SIG-M5 treated with dmso at 0.1 percent for 504 hours (cell line): ENCODE measurements around the gene MED6.

Source experiments
- DNase-seq: peaks from one replicate; lab custom pipeline; 2025; ENCODE audit not compliant: unreplicated experiment; lab: John Stamatoyannopoulos, UW

MED6 gene, protein sequence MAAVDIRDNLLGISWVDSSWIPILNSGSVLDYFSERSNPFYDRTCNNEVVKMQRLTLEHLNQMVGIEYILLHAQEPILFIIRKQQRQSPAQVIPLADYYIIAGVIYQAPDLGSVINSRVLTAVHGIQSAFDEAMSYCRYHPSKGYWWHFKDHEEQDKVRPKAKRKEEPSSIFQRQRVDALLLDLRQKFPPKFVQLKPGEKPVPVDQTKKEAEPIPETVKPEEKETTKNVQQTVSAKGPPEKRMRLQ

DNA sequence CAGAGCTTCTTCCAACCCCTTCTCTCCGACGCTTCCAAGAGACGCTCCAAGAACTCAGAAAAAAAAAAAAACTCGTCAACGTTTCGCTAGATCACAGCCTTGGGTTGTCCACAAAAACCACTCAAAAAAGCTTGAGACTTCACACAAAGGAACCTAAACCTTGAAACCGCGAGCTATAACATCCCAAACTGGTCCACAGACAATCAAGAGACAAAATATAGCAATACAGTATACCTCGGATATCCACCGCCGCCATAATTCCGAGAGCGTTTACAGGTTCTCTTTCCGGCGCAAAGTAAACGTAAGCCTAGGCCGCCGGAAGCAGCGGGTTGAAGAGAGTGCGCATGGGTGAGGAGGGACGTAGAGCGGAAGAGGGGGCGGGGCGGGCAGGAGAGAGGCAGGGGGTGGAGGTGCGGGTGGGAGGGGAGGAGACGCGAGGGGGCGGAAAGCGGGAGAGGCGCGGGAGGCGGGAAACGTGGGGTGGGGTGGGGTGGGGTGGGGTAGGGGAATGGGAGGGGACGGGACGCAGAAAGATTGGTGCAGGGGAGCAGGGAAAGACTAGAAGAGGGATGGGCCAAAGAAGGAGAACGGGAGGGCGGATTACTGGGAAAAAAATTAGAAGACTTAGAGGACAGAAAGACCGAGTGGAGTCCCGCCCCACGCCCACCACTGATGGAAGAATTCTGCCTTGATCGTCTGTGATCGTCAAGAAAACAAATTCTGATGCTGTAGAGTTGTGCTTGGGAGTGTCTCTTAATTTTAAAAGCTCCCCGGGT is at the start of gene MED6:
Gene MED6 (minus strand): TSS at position 274 of the 776 bp plus-strand sequence. CDS start 18 bp downstream, at position 256.
- peak; percentile 94 for DNase-seq

DNA sequence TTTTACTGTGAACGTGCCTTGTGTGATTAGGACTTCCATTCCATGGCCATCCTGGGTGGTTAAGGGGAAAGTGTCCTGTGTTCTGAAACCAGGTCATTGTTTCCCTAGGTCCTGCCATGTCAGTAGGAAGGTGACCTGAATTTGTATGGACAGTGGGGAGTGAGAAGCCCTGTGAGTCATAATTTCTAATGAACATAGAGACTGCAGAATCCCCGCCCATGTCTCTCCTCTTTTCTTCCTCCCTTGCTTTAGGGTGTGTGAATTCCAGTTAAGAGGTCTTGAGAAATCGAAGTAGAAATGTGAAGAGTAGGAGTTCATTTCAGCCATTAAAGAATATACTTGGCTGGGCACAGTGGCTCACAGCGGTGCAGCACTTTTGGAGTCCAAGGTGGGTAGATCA is 49.3 kb upstream of the MED6 start:
- DNase-seq: no peak

DNA sequence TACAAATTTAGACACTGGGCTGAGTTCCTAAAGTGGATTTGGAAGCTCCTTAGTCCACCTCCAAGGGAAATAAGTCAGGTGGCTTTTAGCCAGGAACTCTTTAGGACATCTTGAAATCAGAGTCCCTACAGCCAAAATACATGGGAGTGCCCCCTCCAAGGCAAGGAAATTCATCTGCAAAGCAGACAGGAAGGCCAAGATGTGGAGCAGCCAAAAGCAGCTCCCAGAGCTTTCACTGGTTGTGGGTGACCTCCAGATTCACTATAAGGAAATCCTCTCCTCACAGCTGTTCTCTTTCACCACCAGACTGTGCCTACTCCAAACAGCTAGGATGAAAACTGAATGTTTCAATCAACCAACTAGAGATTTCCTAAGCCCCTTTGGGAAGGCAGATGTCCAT is 47.9 kb upstream of the MED6 start:
- DNase-seq: no peak

DNA sequence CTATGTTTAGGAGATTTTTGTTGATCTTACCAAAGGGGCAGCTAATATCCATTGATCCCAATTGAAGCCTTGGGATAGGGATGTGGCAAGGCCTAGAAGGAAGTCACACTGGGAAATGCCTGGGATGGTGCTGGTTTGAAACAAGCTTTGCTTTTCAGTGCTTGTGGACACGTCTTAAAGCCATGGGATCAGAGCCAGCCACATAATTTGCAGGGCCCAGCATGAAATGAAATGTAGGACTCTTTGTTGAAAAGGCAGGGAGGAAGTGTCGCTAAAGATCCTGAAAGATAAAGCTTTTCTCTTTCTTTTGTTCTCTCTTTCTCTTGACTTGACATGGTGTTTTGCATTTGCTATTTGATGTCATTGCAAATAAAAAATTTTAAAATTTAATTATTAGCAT is 46.2 kb upstream of the MED6 start:
- DNase-seq: no peak

DNA sequence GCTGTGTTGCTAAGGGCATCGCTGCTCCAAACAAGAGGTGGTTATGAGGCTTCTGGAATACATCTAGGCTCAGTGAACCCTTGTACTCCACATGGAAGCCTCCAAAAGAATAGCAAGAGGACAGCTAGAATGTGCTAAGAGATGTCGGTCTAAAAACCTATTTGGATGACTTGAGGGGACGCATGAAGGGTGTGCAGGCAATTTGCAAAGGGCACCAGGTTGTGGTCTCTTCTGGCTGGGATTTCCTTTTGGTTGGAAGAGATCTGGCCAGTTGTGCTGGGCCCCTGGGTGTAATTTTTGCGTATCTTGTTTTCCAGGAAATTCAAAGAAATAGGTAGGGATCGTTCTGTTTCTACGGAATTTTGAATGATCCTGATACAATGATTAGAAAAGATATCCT is 45.4 kb upstream of the MED6 start:
- no peak for DNase-seq

DNA sequence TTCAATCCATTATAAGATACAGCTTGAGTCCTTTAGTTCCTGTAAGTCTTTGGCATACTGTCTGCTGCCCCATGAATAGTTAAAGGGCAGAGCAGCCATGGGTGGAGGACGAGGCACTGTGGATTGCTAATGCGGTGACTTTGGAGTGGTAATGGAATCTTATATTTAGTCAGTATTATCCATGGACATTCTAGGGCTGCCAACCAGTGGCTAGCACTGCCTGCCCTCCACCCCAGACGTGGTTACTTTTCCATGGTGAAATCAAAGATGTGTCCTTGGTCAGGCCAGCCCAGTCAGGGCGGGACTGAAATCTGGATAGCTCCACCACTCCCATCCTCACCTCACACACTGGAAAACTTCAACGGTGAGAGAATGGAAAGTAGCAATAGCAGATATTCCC is 43.5 kb upstream of the MED6 start:
- no peak for DNase-seq

DNA sequence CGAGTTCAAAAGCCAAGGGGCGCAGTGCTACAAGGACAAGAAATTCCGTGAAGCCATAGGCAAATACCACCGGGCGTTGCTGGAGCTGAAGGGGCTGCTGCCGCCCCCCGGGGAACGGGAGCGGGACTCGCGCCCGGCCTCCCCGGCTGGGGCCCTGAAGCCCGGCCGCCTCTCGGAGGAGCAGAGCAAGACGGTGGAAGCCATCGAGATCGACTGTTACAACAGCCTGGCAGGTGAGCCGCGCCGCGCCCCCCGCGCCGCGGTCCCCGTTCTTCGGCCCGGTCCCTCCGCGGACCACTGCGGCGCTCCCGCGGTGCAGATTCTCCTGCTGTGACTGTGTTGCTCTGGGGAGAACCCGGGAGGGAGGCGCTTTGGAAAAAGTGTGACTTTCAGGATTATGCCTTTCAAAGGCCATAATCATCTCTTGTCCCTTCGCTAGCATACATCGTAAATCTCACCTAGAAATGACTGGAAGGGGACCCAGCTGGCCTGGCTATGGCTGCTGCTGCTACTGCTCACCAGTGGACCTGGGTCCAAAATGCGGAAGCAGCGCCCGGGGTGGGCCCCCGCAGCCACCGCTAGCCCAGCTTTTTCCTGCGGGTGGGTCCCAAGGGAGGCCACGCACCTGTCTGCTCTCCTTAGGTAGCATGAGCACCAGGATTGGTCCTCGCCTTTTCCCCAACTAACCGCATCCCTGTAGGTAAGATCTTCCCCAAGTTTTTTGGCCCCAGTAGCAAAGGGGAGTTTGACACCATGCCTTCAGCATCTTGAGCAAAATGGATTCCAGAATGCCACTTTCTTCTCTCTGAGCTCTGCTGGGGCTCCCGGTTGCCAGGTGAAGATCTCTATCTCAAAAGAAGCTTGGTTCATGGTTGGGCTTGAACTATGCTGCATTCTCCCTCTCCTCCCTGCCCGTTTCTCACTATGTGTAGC is 42.1 kb upstream of the MED6 start:
- DNase-seq: no peak

DNA sequence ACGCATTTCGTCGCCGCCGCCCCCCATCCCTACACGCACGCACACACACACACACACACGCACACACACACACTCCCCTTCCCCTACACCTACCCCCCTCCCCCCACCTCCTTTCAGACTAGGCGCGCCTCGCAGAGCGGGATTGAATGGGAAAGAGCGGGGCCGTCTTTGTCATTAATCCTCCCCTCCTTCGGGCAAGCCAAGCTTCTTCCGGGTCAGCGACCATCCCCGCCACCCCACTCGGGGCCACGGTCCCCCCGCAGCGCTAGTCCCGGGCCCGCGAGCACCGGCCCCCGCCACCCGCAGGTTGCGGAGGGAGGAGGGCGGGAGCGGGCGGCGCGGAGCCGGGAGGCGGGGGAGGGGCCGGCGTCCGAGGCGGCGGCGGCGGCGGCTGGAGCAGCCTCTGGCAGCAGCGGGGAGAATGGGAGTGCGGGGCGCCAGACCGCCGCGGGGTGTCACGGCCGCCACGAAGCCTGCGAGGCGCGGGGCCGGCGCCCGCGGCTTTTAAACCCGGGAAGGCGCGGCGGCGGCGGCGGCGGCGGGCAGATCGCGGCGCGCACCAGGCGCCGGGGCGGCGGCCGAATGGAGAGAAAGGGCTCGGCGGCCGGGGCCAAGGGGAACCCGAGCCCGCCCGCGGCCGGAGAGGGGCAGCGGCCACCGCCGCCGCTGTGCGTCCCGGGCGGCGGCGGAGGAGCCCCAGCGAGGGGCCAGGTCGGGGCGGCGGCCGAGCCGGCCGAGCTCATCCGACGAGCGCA is 41.3 kb upstream of the MED6 start, which contains the start of gene TTC9:
Gene TTC9 (plus strand): TSS at position 369 of the 755 bp plus-strand sequence. CDS start 214 bp downstream, at position 583.
- DNase-seq: no peak

DNA sequence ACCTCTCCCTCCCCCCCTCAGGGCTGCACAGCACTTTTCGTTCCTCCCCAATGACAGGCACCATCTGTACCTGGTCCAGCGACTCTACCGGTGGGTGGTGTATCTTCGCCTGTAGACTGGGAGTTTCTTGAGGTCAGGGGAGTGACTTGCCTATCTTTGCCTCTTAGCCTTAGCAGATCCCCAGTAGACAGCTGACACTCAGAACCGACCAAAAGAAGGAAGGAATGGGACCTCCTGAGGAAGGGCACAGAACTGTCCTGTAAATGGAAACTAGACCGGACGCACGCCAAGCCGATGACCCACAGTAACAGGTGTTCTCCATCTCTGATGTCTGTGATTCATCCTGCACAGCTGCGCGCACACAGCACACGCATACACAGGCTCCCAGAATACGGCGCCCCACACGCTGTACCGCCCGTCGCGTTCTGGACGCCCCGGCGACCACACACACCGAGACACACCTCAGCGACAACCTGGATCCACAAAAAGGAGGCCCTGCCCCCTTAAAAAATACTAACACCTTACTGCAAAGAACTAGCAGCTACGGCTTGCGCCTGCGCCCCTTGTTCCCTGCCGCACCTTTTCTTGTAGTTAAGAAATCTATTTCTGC is 40.6 kb upstream of the MED6 start:
- no peak for DNase-seq

DNA sequence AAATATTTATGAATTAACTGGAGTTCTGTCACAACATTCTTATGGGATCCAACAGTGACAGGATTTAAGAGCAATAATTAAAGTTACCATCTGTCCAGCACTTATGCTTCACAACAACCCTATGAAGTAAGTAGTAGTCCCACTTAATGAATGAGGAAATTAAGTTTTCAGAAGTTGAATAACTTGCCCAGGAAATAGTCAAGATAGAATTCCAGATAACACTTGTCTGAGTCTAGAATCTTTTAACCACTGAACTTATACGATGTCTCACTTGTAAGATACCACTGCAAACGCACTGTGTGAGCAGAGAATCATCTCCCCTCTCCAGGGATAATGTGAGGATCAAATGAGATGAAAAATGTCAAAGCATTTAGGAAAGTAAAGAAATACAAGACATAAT is 38.0 kb upstream of the MED6 start:
- DNase-seq: no peak

DNA sequence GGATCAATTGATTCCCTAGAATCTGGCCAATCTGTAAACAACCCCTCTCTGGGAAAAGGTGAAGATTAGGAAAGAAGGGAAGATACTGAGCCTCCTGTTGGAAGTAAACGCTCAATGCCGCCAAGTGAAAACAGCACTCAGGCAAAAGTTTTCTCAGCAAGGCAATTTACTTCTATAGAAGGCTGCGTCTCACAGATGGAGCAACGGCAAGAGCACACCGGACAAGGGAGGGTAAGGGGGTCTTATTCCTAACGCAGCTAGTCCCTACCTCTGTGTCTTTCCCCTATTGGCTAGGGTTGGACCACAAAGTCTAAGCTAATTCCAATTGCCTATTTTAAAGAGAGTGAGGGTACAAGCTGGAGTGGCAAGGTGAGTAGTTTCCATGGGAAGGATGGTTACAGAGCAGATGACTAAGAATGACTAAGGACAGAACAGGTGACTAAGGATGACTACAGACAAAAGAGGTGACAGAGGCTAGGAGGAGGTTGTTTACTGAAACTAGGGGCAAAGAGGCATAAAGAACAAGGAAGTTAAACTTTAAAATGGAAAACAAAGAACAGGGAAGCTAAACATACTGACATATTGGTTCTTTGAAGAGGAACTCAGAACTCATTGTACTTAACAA is 35.6 kb upstream of the MED6 start:
- no peak for DNase-seq

DNA sequence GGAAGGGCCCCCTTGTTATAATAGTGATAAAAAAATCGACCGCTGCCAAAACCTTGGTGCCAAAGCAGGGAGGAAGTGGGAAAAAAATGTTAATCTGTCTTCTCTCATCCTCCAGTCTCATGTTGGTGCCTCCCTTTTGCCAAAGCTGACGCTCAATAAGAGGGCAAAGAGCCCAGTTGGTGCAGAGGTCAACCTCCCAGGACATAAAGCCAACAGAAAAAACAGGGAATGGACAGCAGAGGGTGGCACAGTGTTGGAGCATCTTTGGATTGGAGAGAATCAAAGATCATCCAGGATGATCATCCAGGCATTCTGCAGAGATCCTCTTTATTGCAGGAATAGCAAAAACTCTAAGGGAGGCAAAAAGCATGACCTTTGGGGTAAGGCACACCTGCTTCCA is 31.5 kb upstream of the MED6 start:
- DNase-seq: no peak

DNA sequence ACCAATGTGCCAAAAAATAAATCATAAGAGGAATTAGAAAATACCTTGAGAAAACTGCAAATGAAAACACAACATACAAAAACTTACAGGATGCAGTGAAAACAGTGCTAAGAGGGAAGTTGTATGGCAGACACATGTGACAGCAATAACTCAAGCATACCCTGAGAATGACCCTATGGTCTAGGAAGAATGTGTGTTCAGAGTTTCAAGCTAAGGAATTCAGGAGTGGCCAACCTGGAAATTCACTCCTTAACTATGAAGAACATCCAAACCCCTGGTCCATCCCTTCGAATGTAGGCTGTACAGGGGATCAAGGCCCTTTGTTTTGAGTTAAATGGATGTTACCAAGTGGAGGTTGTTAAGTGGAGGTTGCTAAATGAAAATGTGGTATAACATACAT is 24.5 kb upstream of the MED6 start:
- DNase-seq: no peak

DNA sequence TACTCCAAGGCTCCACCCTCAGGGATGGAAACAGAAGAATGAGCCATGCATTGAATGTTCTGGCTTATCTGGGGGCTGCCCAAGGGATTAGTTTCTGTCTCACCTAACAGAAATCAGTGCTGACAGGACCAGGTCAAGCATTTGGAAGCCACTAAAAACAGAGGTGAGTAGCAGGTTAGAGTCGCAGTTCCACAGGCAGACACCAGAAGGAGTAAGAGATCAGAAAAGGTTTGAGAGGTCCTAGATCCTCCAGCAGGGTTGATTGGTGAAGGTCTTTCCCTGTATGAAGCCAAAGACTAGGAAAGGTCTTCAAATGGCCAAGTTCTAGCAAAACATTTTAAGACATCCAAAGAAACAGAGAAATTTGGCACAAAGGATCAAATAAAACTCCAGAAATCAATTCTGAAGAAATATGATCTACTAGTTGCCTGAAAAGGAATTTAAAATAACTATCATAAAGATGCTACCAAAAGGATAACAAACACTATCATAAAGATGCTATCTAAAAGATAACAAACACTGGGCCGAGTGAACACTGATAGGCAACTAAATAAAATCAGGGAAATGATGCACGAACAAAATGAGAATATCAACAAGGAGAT is 21.8 kb upstream of the MED6 start:
- DNase-seq: peak; percentile 51

DNA sequence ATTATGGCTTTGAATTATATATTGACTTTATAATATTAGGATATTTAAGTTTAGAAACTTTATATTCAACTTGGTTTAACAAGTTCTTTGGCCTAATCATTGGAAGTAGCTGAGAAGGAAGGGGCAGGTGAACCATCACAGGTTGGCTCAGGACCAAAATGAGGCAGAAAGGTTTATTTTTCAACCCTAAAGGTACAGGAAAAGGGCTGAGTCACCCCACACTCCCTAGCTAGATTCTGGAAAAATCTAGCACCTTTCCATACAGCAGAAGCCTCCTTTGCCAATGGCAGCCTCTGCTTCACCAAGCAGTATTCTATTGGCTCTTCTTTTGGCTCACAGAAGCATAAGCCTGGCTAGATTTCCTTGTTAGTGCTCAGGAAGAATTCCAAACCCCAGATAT is 19.3 kb upstream of the MED6 start:
- no peak for DNase-seq

DNA sequence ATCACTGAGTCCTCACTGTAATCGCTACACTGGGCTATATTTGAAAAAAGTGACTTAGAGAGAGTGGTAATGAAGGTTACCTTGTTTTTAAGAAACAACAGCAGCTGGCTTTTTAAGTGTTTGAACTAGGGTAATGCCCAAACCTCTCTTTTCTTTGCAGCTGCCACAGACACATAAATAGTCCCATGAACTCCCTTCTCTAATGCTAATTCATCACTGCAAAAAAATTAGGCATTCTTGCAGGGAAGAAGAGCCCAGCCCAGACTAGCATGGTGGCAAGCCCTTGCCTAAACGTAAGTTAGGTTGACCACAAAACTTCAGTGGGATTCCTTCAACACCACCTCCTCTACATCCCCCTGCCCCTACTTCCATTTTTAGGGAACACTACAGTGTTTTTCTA is 17.9 kb upstream of the MED6 start:
- no peak for DNase-seq

DNA sequence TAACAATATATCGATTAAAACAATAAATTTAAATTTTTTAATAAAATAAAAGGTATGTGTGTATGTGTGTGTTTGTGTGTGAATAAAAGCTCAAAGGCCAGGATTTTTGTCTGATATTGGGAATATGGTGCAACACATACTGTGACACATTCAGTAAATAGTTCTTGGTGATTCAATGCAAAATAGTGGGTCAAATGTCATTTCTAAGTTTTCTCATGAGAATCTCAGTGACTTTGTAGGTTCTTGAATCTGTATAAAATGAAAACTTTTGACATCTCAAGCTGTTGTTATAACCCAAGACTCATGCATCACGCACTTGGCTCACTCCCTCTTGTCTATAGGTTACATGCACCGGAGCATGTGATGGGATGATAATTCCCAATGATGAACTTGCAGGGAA is 16.2 kb upstream of the MED6 start:
- no peak for DNase-seq

DNA sequence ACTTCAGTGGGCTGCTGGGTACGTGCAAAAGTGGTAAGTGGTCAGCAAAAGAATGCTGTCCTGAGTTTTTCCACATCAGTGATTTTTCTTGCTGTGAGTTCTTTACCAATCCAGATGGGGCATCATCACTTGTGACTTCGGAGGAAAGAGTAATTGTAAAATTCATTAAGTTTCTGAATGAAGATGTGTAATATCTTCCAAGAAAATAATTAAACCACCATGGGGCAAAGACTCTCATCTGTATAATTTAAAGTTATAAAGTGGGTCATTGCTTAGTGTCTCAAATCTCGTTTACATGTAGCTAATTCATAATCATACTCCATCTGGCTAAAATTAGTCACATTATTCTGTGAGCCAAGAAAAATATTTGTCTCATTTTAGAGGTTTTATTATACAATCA is 10.8 kb upstream of the MED6 start:
- DNase-seq: no peak

DNA sequence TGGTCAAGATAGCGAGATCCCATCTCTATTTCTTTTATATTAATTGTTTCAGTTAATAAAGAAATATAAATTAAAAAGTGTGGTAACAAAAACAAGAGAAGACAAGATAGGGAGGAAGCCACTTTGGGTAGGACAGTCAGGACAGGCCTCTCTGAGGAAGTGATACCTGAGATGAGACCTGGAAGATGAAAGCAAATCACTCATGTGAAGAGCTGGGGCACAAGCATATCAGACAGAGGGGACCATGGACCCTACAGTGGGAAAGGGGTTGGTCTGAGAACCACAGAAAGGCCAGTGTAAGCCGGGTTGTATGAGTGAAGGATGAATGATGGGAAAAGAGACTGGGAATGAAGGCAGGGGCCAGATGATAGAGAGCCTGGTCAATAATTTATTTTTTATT is 1.8 kb upstream of the MED6 start:
- no peak for DNase-seq

DNA sequence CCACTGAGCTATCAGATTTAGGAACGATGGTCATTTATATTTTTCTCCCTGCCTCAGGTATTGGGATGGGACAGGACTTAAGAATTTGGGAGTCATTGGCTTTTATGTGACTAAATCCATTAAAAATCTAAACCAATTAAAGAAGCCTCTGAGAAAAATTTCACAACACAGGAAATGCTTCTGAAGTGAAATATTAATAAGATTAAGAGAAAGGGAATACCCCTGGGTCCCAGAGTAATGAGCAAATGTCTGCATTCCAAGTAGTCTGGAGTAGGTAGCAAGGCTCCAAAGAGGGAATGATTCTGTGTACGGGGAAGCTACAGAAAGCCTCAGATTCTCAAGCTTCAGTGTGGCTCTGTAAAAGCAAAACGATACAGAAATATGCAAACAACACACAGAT is 707 bp upstream of the MED6 start:
- DNase-seq: no peak
